Measurements from ENCODE around the gene FAM180B. TPM values are rescaled to one million over a fixed set of nuclear protein-coding genes. Genes with fewer than 3 reads are reported as not detected.
A peak's percentile ranks its signal among the peaks of the same experiment; 100 is the strongest.

The FAM180B gene
- total RNA-seq, 1 donor from 2014 or later: 1.4 TPM

GRCh38 chr11:47569646-47570045, 16.8 kb upstream of the FAM180B start:
- no peak for DNase-seq

- no peak for DNase-seq
Observed at GRCh38 chr11:47570651-47571356, 15.7 kb upstream of the FAM180B start.

GRCh38 chr11:47571357-47571729, 15.1 kb upstream of the FAM180B start:
- DNase-seq: no peak

- DNase-seq: no peak
Observed at GRCh38 chr11:47571895-47572294, 14.6 kb upstream of the FAM180B start.

GRCh38 chr11:47572715-47573255, 13.7 kb upstream of the FAM180B start:
- DNase-seq: no peak

GRCh38 chr11:47573321-47573720, 13.2 kb upstream of the FAM180B start:
- DNase-seq: no peak

GRCh38 chr11:47577460-47578041, 8.9 kb upstream of the FAM180B start:
- no peak for DNase-seq

- peak; percentile 96 for DNase-seq
Observed at GRCh38 chr11:47578524-47579494, 7.7 kb upstream of the FAM180B start, which contains the start of the genes KBTBD4 and NDUFS3. KBTBD4 (minus strand) TSS chr11:47578970; CDS start chr11:47578951, 19 bp downstream. NDUFS3 (plus strand) TSS chr11:47579074; CDS start chr11:47579092, 18 bp downstream.

GRCh38 chr11:47583844-47584243, 2.6 kb upstream of the FAM180B start:
- no peak for DNase-seq

- no peak for DNase-seq
Observed at GRCh38 chr11:47587039-47587716, 700 bp downstream of the FAM180B start.

- peak; percentile 83 for DNase-seq
Observed at GRCh38 chr11:47587723-47588326, 1.3 kb downstream of the FAM180B start.

- no peak for DNase-seq
Observed at GRCh38 chr11:47589118-47589517, 2.6 kb downstream of the FAM180B start.

GRCh38 chr11:47589584-47589976, 3.1 kb downstream of the FAM180B start:
- DNase-seq: peak; percentile 42

GRCh38 chr11:47589977-47590861, 3.7 kb downstream of the FAM180B start:
- peak; percentile 86 for DNase-seq

GRCh38 chr11:47591764-47592163, 5.3 kb downstream of the FAM180B start:
- DNase-seq: no peak

- no peak for DNase-seq
Observed at GRCh38 chr11:47592251-47592650, 5.8 kb downstream of the FAM180B start.

- no peak for DNase-seq
Observed at GRCh38 chr11:47592970-47593369, 6.5 kb downstream of the FAM180B start.

GRCh38 chr11:47593492-47593933, 7.0 kb downstream of the FAM180B start:
- no peak for DNase-seq

GRCh38 chr11:47593934-47594855, 7.7 kb downstream of the FAM180B start, which contains the start of gene C1QTNF4:
C1QTNF4 (minus strand) TSS chr11:47594411; CDS start chr11:47590810, 3,601 bp downstream.
- DNase-seq: no peak

Data from tongue (tissue), 2 donors.